ENCODE results near the gene ST7. TPM values are rescaled to one million over a fixed set of nuclear protein-coding genes. Genes with fewer than 3 reads are reported as not detected.

ST7 gene
- total and polyA plus RNA-seq, 5 donors from 2014 or later, result 7.3 to 15.5 (median 9.9) TPM

DNA sequence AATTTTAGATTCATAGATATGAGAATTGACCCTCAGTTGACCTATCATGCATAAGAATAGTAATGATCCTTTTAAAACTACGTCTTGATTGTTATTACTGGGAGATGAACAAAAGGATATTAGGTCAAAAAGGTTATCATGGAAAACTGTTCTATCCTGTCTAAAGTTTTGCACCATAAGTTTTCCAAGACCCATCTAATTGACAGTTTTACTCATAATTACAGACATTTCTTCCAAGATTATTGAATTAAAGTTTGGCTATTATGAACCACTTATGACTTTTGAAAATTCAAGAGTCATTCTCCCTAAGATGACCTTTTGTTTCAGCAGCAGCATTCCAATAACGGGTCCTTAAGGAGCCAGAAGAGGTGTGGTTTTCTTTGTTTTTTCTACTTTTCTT is 225.3 kb downstream of the ST7 start:
- no peak overlapping the region for H3K27ac Mint-ChIP-seq
- H3K4me1 ChIP-seq (ENCODE audit: control insufficient read depth, insufficient read depth, low read length, poor library complexity, severe bottlenecking), result no peaks in the 10 kb centered on the region
- no peaks in the 10 kb centered on the region for H3K9me3 Mint-ChIP-seq
- H3K36me3 Mint-ChIP-seq, result peaks cover 27% of the 10 kb centered on the region
- no peaks in the 10 kb centered on the region for H3K36me3 ChIP-seq (ENCODE audit: control insufficient read depth, insufficient read depth, low read length)
- H3K4me1 Mint-ChIP-seq, result no peaks in the 10 kb centered on the region
- H3K27me3 ChIP-seq (ENCODE audit: control insufficient read depth, insufficient read depth, low read length), result no peaks in the 10 kb centered on the region
- H3K27me3 Mint-ChIP-seq, result no peaks in the 10 kb centered on the region
- H3K27ac ChIP-seq (ENCODE audit: insufficient read depth, low read length, poor library complexity, severe bottlenecking), result no peak overlapping the region
- no peaks in the 10 kb centered on the region for H3K9me3 ChIP-seq (ENCODE audit: control insufficient read depth in 2 of 2, low read length in 2 of 2)
- DNase-seq (no peak), ATAC-seq (ENCODE audit: low read depth in 2 of 2) (no peak)
- no peak overlapping the region for H3K4me3 Mint-ChIP-seq
- H3K4me3 ChIP-seq (ENCODE audit: low read depth, low read length), result no peak overlapping the region

- no peak overlapping the region for H3K4me3 Mint-ChIP-seq
These were observed 226.4 kb downstream of the ST7 start for GRCh38 chr7:117179701-117180100.

GRCh38 chr7:117183729-117184128 is 230.4 kb downstream of the ST7 start:
- H3K4me1 Mint-ChIP-seq, result no peaks in the 10 kb centered on the region
- Histone ChIP-seq H3K27me3 (ENCODE audit: control insufficient read depth, insufficient read depth, low read length) (no peaks in the 10 kb centered on the region), H3K9me3 (ENCODE audit: control insufficient read depth in 2 of 2, low read length in 2 of 2) (no peaks in the 10 kb centered on the region), H3K4me3 (ENCODE audit: low read depth, low read length) (no peak overlapping the region), H3K27ac (ENCODE audit: insufficient read depth, low read length, poor library complexity, severe bottlenecking) (no peak overlapping the region), H3K36me3 (ENCODE audit: control insufficient read depth, insufficient read depth, low read length) (no peaks in the 10 kb centered on the region), H3K4me1 (ENCODE audit: control insufficient read depth, insufficient read depth, low read length, poor library complexity, severe bottlenecking) (no peaks in the 10 kb centered on the region)
- H3K27me3 Mint-ChIP-seq, result no peaks in the 10 kb centered on the region
- ATAC-seq (ENCODE audit: low read depth in 2 of 2), result no peak
- no peak overlapping the region for H3K4me3 Mint-ChIP-seq
- no peaks in the 10 kb centered on the region for H3K9me3 Mint-ChIP-seq
- peaks cover 13% of the 10 kb centered on the region for H3K36me3 Mint-ChIP-seq
- no peak for DNase-seq
- no peak overlapping the region for H3K27ac Mint-ChIP-seq

More at GRCh38 chr7:117179701-117180100, 226.4 kb downstream of the ST7 start:
- H3K36me3 ChIP-seq (ENCODE audit: control insufficient read depth, insufficient read depth, low read length), result no peaks in the 10 kb centered on the region
- Mint-ChIP-seq H3K27me3 (no peaks in the 10 kb centered on the region), H3K27ac (no peak overlapping the region), H3K9me3 (no peaks in the 10 kb centered on the region), H3K4me1 (no peaks in the 10 kb centered on the region), H3K36me3 (peaks cover 30% of the 10 kb centered on the region)
- DNase-seq (no peak), ATAC-seq (ENCODE audit: low read depth in 2 of 2) (no peak)
- no peaks in the 10 kb centered on the region for H3K9me3 ChIP-seq (ENCODE audit: control insufficient read depth in 2 of 2, low read length in 2 of 2)
- H3K27me3 ChIP-seq (ENCODE audit: control insufficient read depth, insufficient read depth, low read length), result no peaks in the 10 kb centered on the region
- H3K4me1 ChIP-seq (ENCODE audit: control insufficient read depth, insufficient read depth, low read length, poor library complexity, severe bottlenecking), result no peaks in the 10 kb centered on the region
- no peak overlapping the region for H3K4me3 ChIP-seq (ENCODE audit: low read depth, low read length)
- no peak overlapping the region for H3K27ac ChIP-seq (ENCODE audit: insufficient read depth, low read length, poor library complexity, severe bottlenecking)

GRCh38 chr7:117184367-117184766 is 231.1 kb downstream of the ST7 start:
- no peak overlapping the region for H3K4me3 Mint-ChIP-seq
- ATAC-seq (ENCODE audit: low read depth in 2 of 2), result no peak
- H3K9me3 Mint-ChIP-seq, result no peaks in the 10 kb centered on the region
- H3K9me3 ChIP-seq (ENCODE audit: control insufficient read depth in 2 of 2, low read length in 2 of 2), result no peaks in the 10 kb centered on the region
- H3K4me1 ChIP-seq (ENCODE audit: control insufficient read depth, insufficient read depth, low read length, poor library complexity, severe bottlenecking), result no peaks in the 10 kb centered on the region
- H3K27ac ChIP-seq (ENCODE audit: insufficient read depth, low read length, poor library complexity, severe bottlenecking), result no peak overlapping the region
- H3K27ac Mint-ChIP-seq, result no peak overlapping the region
- H3K4me3 ChIP-seq (ENCODE audit: low read depth, low read length), result no peak overlapping the region
- H3K36me3 ChIP-seq (ENCODE audit: control insufficient read depth, insufficient read depth, low read length), result no peaks in the 10 kb centered on the region
- H3K27me3 Mint-ChIP-seq, result no peaks in the 10 kb centered on the region
- no peak for DNase-seq
- no peaks in the 10 kb centered on the region for H3K4me1 Mint-ChIP-seq
- peaks cover 7% of the 10 kb centered on the region for H3K36me3 Mint-ChIP-seq
- no peaks in the 10 kb centered on the region for H3K27me3 ChIP-seq (ENCODE audit: control insufficient read depth, insufficient read depth, low read length)

DNA sequence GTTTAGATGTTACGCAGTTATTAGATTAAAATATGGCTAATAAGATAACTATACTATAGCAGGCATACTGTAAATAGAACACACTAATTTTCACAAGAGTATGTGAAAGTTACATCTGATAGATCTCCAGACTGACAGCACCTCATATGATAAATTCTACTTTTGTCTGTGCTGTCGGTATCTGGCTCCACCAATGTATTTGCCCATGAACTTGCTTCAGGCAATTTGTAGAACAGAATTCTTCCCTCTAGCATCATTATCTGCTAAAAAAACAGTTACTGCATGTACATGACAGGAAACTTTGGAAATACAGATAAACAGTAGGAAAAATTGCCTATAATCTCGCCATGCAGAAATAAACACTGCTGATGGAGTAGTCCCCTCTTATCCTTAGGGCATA is 231.8 kb downstream of the ST7 start:
- no peak overlapping the region for H3K4me3 Mint-ChIP-seq
- no peaks in the 10 kb centered on the region for H3K4me1 Mint-ChIP-seq
- peaks cover 9% of the 10 kb centered on the region for H3K36me3 Mint-ChIP-seq
- Histone ChIP-seq H3K9me3 (ENCODE audit: control insufficient read depth in 2 of 2, low read length in 2 of 2) (no peaks in the 10 kb centered on the region), H3K36me3 (ENCODE audit: control insufficient read depth, insufficient read depth, low read length) (no peaks in the 10 kb centered on the region), H3K4me3 (ENCODE audit: low read depth, low read length) (no peak overlapping the region), H3K4me1 (ENCODE audit: control insufficient read depth, insufficient read depth, low read length, poor library complexity, severe bottlenecking) (no peaks in the 10 kb centered on the region), H3K27ac (ENCODE audit: insufficient read depth, low read length, poor library complexity, severe bottlenecking) (no peak overlapping the region), H3K27me3 (ENCODE audit: control insufficient read depth, insufficient read depth, low read length) (no peaks in the 10 kb centered on the region)
- DNase-seq, result no peak
- no peaks in the 10 kb centered on the region for H3K9me3 Mint-ChIP-seq
- no peaks in the 10 kb centered on the region for H3K27me3 Mint-ChIP-seq
- no peak overlapping the region for H3K27ac Mint-ChIP-seq
- no peak for ATAC-seq (ENCODE audit: low read depth in 2 of 2)

DNA sequence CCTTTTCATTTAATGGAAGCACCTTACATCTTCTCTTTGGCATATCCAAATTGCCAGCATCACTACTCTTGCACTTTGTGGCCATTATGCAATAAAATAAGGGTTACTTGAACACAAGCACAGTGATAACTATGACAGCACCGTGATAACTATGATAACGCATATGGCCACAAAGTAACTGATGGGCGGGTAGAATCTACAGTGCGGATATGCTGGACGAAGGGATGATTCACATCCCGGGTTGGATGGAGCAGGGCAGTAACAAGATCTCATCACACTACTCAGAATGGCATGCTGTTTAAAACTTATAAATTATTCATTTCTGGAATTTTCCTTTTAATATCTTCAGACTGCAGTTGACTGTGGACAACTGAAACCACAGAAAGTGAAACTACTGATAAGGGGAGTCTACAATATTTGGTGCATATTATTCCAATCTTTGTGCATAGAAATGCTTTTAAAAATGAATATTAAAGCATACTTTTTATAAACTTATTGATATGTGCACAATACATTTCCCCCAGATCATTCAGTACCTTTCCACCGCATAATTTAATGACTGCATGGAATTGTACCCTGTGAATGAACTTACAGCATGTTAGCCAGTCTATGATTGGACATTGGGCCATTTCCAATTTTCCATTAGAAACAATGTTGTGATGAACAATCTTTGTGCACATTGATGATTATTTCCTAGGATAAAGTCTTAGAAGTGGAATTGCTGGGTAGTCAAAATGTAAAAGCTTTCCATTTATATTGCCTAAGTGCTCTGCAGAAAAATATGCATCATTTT is 233.1 kb downstream of the ST7 start:
- DNase-seq (no peak), ATAC-seq (ENCODE audit: low read depth in 2 of 2) (no peak)
- peaks cover 14% of the 10 kb centered on the region for H3K36me3 Mint-ChIP-seq
- no peaks in the 10 kb centered on the region for H3K9me3 Mint-ChIP-seq
- no peaks in the 10 kb centered on the region for H3K27me3 Mint-ChIP-seq
- H3K9me3 ChIP-seq (ENCODE audit: control insufficient read depth in 2 of 2, low read length in 2 of 2), result no peaks in the 10 kb centered on the region
- no peaks in the 10 kb centered on the region for H3K4me1 ChIP-seq (ENCODE audit: control insufficient read depth, insufficient read depth, low read length, poor library complexity, severe bottlenecking)
- H3K36me3 ChIP-seq (ENCODE audit: control insufficient read depth, insufficient read depth, low read length), result no peaks in the 10 kb centered on the region
- H3K27me3 ChIP-seq (ENCODE audit: control insufficient read depth, insufficient read depth, low read length), result no peaks in the 10 kb centered on the region
- H3K27ac Mint-ChIP-seq, result no peak overlapping the region
- no peak overlapping the region for H3K27ac ChIP-seq (ENCODE audit: insufficient read depth, low read length, poor library complexity, severe bottlenecking)
- H3K4me3 ChIP-seq (ENCODE audit: low read depth, low read length), result no peak overlapping the region
- no peak overlapping the region for H3K4me3 Mint-ChIP-seq
- H3K4me1 Mint-ChIP-seq, result no peaks in the 10 kb centered on the region

GRCh38 chr7:117188376-117188775 is 235.1 kb downstream of the ST7 start:
- Mint-ChIP-seq H3K4me3 (no peak overlapping the region), H3K27ac (no peak overlapping the region), H3K9me3 (no peaks in the 10 kb centered on the region), H3K36me3 (peaks cover 17% of the 10 kb centered on the region), H3K4me1 (no peaks in the 10 kb centered on the region), H3K27me3 (no peaks in the 10 kb centered on the region)
- Histone ChIP-seq H3K4me3 (ENCODE audit: low read depth, low read length) (no peak overlapping the region), H3K27ac (ENCODE audit: insufficient read depth, low read length, poor library complexity, severe bottlenecking) (no peak overlapping the region), H3K36me3 (ENCODE audit: control insufficient read depth, insufficient read depth, low read length) (no peaks in the 10 kb centered on the region), H3K4me1 (ENCODE audit: control insufficient read depth, insufficient read depth, low read length, poor library complexity, severe bottlenecking) (no peaks in the 10 kb centered on the region), H3K27me3 (ENCODE audit: control insufficient read depth, insufficient read depth, low read length) (no peaks in the 10 kb centered on the region), H3K9me3 (ENCODE audit: control insufficient read depth in 2 of 2, low read length in 2 of 2) (no peaks in the 10 kb centered on the region)
- DNase-seq, result no peak
- ATAC-seq (ENCODE audit: low read depth in 2 of 2), result no peak

DNA sequence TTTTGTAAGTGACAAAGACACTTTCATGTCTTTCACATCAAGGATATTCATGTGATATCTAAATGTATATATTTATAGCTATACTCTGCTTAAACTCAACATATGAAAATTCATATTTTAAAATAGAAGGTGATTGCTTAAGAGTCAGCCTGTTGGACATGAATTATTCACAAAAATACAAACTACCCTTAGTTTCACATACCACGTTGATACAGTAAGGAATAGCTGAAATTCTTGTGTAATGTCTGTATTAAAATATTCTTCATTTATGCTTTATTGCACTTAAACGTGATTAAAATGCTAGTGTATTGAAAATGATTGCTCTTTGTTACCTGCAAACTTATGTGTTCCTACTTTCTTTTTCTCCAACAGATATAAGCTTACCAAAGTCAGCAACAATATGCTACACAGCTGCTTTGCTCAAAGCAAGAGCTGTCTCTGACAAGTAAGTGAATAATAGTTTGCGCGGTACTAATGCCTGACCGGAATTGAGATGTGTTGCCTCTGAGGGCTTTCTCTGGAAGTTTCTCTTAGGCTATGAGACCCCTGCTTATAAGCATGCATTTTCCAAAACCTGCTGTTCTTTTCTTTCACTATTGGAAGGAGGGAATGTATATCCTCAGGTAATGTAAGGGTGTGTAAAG is 235.8 kb downstream of the ST7 start:
- Mint-ChIP-seq H3K36me3 (peaks cover 11% of the 10 kb centered on the region), H3K4me1 (no peaks in the 10 kb centered on the region), H3K27ac (no peak overlapping the region), H3K4me3 (no peak overlapping the region), H3K9me3 (no peaks in the 10 kb centered on the region), H3K27me3 (no peaks in the 10 kb centered on the region)
- Histone ChIP-seq H3K9me3 (ENCODE audit: control insufficient read depth in 2 of 2, low read length in 2 of 2) (no peaks in the 10 kb centered on the region), H3K27me3 (ENCODE audit: control insufficient read depth, insufficient read depth, low read length) (no peaks in the 10 kb centered on the region), H3K36me3 (ENCODE audit: control insufficient read depth, insufficient read depth, low read length) (no peaks in the 10 kb centered on the region), H3K27ac (ENCODE audit: insufficient read depth, low read length, poor library complexity, severe bottlenecking) (no peak overlapping the region), H3K4me3 (ENCODE audit: low read depth, low read length) (no peak overlapping the region), H3K4me1 (ENCODE audit: control insufficient read depth, insufficient read depth, low read length, poor library complexity, severe bottlenecking) (no peaks in the 10 kb centered on the region)
- ATAC-seq (ENCODE audit: low read depth in 2 of 2) (no peak), DNase-seq (no peak)

Data from CD4-positive, CD25-positive, alpha-beta regulatory T cell (primary cell).